ENCODE measurements around the gene MAPKBP1.

Gene MAPKBP1

DNA sequence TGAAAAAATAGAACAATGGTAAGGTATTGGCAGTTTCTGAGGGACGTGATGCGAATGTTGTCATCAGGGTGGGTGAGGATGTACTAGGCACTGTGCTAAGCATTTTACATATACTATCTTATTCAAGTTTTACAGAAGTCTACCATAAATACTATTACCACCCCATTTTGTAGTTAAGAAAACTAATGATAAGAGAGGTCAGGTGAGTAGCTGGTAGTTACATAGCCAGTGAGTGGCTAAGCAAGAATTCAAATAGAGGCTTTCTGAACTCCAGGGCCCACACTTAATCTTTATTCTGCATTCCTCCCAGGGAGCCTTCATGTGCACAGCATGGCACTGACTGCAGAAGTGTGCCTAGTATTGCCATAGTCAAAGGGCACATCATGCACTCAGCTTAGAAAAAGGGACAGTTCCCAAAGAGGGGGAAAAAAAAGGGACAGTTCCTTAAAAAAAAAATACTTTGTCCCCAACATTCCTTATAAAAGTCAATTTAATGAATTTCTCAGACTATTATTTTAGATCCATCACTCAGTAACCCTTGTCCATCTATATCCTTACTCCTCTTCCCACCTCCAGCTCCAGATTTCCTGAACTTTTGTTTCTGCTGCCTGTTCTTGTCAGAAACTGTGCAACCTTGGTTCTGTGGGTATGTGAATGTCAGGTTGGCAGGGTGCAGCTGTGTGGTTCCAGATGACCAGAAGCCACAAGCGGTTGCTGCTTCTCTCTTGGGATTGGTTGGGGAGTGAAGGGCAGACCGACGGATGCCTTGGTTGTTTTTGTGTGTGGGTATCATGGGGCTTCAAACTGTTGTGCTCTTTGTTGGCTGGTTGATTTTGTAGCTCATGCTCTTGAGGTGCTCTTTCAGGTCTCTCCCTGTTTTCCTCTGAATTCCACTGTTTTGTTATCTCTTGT is 8.3 kb downstream of the MAPKBP1 start:
- no peak for DNase-seq (ENCODE audit: low read depth, low spot score)

DNA sequence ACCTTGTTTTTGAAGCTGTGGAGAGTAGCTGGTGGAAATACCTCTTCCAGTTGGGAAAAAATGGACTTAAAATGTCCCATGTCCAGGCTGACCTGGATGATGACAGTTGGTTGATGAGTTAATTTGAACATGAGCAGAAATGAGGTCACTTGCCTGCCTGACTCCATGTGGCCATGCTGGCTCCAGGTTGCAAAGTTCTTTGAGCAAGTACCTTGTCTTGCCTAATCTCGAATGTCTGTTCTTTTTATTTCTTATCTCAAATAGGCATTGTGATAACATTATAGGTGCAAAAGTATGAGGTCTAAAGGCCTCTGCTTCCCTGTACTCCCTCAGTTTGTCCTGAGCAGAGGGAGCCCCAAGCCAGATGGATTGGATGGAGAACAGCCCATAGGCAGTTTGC is 9.0 kb downstream of the MAPKBP1 start:
- no peak for DNase-seq (ENCODE audit: low read depth, low spot score)

DNA sequence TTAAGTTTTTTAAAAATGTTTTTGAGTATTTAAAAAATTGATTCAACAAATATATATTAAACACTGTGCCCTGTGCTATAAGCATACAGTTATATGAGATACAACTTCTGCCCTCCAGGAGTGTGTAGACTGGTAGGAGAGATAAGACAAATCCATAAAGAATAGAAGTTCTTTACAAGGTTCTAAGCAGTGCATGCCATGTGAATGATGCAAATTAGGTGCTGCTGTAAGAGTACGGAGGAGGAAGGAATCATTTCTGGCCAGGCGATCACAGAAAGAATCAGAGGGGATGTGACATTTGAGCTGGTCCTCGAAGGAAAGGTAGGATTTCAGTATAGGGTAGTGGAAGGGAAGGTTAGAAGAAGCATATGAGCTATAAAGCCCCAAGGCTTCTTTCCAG is 14.0 kb downstream of the MAPKBP1 start:
- no peak for DNase-seq (ENCODE audit: low read depth, low spot score)

DNA sequence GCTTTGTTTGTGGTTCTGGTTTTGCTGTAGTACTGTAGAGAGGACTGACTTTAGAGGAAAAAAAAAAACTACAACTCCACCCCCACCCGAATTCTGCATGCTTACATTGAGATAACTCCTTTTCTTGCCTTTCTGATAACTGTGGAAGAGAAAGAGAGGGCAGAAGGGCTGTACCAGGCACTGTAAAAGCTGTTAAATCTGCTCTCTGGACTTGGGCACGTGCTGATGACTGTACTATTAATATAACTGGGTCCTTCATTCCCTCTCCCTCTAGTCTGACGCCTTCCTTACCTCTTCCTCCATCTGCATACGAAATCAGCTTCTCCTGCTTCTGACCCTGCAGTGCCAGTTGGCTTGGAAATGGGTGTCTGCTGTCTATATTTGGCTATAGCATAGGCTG is 15.0 kb downstream of the MAPKBP1 start:
- no peak for DNase-seq (ENCODE audit: low read depth, low spot score)

DNA sequence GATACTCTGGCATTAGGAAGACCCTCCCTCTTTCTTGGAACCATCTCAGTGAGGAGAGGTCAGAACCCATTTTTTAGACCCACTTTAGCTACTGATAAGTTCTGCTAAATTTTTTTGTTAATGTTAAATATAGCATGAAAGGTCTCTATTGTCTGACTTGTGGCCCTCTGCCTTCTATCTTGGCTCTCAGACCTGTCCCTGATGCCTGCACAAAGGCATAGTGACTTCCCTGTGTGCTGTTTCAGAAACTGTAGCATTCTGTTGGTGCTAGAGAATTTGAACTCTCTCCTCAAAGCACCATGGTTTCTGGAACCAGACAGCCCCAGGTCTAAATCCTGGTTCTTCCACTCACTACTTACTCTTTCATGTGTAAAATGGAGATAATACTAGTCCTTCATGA is 15.4 kb downstream of the MAPKBP1 start:
- DNase-seq (ENCODE audit: low read depth, low spot score) = no peak

DNA sequence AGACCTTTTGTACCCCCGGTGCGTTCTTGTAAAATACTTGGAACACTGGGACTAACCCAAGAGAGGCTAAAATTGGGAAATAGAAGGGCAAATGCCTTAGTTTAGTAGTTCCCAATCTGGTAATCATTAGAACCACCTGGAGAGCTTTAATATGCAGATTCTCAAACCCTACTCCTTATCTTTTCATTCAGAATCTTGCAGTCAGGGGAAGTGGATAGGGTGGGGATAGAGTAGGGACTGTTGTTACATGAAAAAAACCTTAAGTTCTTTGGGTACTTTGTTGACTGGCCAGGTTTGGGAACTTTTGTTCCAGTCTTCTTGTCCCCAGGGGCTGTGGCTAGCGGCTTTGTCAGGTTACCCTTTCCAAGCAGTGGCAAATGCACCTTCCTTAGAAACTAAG is 15.9 kb downstream of the MAPKBP1 start:
- DNase-seq (ENCODE audit: low read depth, low spot score) = no peak

DNA sequence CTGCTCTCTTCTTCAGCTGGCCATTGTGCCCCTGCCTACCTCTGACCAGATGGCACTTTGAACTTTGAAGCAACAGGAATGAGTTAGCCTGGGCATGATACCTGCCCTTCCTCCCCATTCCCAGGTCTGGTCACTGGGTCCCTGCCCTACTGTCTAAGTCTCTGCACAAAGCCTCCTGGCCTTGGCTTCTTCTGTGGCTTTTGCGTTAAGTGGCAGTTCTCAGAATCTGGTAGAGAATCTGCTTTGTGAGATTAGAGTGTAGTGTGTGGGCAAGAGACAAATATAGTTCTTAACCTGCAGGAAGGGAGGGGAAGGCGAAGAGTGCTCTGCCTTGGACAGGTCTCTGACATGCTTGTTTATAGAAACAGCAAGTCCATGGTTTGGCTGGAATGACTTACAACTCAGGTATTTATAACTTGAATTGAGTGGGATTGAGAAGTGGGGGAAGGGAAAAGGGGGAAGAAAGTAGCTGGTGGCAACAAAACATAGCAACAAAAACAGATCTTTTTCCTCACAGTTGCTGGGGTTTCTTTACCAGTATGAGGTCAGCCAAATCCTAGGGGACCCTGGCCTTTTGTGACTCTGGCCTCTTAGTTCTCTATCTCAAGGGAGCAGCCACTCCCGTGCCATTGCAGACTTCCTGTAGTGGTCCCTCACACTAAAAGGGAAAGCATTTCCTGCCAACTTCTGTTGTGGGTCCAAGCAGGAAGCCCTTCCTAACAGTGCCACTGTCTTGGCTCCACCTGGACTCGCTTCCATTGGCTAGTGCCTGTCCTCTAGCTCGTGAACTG is 16.7 kb downstream of the MAPKBP1 start:
- no peak for DNase-seq (ENCODE audit: low read depth, low spot score)

DNA sequence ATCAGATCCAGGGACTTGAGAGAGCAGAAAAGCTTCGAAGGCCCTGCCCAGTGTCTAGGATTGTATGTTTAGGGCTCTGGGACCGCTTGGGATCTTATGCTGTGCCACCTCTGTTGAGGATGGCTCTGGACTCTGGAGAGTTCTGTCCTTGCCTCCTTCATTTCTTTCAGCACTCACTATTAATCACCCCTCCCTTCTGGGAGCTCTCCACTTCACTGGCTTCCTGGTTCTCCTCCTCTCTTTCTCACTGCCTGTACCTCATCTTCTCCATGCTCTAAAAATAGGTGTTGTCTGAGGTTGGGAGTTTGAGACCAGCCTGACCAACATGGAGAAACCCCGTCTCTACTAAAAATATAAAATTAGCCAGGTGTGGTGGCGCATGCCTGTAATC is 17.3 kb downstream of the MAPKBP1 start:
- no peak for DNase-seq (ENCODE audit: low read depth, low spot score)

DNA sequence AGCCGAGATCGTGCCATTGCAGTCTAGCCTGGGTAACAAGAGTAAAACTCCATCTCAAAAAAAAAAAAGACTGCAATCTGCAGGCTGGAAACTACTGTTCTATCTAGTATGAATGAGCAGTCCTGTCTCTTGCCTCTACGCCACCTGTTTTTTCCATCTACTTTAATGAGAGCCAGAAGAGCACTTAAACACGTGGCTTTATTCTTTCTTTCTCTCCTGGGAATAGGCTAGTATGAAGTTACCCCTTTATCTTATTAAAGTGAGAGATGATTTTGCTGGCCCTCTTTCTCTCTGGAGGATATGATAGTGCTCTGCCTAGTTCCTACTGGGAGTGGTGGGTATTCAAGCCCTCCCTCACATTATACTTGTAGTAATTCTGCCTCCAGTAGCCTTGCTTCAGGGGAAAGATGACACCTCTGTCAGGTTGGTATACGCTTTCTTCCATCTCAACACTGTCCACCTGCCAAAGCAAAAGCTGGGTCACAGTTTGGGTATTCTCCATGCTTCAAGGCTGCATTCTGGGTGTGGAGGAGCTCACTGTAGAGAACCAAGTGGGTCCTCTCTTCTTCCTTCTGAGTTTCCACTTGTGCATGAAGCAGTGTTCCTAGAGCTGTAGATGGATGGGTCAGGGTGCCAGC is 17.8 kb downstream of the MAPKBP1 start:
- no peak for DNase-seq (ENCODE audit: low read depth, low spot score)

DNA sequence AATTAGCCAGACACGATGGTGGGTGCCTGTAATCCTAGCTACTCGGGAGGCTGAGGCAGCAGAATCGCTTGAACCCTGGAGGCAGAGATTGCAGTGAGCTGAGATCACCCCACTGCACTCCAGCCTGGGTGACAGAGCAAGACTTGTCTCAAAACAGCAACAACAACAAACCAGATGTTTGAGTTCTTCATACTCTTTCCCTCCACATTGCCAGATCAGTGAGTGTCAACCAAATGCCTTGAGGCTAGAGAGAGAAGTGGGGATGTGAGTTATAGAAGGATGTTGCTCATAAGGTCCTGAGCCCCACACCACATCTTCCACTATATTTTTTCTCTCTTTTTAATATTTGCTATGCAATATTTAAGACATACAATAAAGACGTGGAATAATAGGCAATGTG is 19.8 kb downstream of the MAPKBP1 start:
- DNase-seq (ENCODE audit: low read depth, low spot score) = no peak

DNA sequence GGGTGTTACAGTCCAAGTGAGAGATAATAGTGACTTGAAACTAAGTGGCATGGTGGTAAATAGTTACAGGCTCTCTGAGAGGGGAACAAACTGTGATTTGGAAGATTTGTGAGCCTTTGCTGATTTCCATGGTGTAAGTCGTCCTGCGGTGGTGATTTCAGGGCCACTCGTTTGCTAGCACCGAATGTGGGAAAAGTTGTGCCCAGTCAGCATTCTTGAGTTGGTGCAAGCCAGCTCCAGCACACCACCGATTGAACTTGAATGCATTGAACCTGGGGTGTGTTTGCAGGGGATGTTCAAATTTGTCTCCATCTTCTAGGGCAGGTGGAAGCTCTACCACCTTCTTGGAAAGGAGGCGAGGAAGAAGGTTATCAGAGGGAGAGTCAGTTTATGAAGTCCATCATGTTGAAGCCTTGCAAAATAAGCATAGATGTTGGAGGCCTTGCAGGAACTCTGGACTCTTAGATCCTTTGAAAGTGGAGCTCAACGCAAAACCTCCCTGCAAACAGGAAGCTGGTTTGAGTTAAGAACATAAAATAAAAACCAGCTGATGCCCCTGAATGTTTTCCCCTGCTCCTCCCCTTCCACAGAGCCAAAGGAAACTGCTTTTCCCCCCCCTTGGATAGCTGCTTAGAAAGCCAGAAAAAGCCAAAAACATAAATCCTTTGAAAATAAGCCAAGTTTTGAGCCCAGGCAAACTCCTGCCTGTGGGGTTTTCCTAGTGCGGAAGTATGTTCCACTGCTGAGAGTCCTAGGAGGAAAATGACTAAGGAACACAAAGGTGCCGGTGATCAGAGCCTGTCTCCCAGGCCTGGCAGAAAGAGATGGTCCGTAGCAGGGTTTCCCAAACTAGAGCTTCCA is 21.9 kb downstream of the MAPKBP1 start:
- no peak for DNase-seq (ENCODE audit: low read depth, low spot score)

DNA sequence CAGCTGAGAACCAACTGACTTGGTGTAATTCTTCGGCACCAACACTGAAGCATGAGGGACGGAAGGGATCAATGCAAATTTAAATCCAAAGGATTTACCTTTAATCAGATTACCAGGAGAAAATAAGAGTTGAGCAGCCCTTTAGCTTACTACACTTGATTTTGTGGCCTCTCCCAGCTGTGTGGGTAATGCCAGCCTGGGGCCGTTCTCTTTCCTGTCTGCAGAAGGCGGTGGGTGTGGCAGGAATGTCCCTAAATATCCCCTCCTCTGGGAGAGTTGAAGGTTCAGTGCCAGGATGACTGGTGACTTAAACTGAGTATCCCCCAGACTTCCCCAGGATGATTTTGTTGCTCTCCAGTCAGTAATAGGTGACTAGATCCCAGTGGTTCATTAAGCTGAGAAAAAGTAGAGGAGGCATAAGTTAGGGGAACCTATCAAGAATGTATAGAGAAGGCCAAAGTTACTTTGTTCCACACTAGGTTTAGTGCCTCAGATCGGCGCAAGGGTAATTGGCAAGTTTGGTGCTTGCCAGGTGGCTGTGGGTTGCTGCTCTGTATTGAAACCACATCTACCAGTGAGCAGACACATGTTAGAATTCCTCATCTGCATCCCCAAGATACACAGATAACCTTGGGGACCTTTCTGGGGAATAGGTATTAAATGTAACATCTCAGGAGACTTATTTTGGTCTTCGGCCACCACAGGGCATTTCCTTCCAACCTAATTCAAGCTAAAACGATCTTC is 23.1 kb downstream of the MAPKBP1 start:
- DNase-seq (ENCODE audit: low read depth, low spot score) = no peak

DNA sequence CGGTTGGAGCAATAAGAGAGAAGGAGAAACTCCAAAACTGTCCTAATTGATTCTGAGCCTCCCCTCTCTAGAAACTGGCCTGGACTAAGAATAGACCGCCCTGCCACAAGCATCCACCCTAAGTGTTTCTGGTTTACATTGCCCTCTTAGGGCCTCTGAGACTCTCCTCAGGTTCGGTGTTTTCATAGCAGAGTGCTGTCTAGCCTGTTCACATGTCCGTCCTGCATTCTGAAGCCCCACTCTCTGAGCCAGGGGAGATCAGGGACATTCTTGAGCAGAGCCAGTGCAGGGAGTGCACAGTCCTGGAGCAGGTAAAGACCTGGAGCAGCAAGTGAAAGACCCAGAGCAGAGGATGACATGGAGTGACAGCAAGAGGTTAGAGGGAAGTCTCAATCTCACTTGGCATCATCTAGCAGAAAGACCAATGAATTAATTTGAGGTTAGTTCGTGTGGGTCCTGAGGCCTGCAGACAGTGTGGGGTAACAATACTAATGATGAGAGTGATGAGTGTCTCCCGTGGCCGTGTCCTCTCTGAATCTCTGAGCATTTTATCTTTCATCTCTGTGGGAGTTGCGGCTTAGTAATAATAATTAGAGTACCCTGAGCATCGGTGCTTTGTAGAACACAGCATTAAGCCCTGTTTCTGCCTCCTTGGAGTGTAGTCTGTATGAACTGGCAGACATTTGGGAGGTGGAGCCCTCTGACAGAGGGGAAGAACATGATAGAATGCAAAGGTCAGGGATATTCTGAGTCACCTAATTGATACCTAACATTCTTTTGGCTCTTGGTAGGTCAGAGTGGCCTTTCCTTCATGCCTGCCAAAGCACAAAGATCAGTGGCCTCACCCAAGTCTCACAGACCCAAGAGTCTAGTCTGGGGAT is 24.6 kb downstream of the MAPKBP1 start:
- DNase-seq (ENCODE audit: low read depth, low spot score) = no peak

DNA sequence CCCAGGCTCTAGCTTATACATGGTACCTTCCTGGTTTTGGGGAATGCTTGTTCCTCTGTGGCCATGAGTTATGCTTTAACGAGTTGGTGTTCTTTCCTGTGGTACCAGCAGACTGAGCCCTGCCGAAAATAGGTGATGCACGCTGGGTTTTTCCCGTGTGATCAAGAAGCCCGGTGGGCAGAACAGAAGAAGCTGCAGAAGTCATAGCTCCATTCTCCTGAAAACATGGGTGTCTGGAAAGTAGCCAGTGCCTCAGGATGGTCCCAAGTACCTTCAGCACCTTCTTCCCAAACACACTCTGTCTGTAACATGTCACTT is 25.2 kb downstream of the MAPKBP1 start:
- DNase-seq (ENCODE audit: low read depth, low spot score) = no peak

DNA sequence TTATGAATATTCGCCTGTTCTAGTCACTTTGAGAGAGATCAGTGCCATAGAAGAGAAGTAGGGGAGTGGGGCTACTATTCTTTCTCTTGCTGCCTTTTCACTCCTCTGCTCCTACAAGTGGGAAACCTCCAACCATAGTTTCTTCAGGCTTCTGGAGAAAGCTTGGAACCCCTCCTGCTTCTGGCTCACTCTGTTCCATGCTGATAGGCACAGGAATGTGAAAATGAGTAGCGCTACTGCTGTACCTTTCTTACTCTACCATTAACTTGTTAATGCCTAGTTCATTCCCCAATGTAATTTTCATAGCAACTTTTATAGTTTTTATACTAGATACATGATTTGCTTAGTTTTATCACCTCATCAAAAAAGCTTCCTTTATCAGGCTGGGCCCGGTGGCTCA is 26.9 kb downstream of the MAPKBP1 start:
- DNase-seq (ENCODE audit: low read depth, low spot score) = no peak

DNA sequence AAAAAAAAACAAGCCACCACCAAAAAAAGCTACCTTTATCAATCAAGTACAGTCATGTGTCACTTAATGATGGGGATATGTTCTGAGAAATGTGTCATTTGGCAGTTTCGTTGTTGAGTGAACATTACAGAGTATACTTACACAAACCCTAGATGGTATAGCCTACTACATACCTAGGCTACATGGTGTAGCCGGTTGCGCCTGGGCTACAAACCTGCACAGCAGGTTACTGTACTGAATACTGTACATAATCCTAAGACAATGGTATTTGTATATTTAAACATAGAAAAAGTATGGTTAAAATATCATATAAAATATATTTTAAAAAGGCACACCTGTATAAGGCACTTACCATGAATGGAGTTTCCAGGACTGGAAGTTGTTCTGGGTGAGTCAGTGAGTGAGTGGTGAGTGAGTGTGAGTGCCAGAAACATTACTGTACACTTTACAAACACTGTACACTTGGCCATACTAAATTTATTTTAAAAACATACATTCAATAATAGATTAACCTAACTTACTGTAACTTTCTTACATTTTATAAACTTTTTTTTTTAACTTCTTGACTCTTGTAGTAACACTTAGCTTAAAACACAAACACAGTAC is 27.7 kb downstream of the MAPKBP1 start:
- DNase-seq (ENCODE audit: low read depth, low spot score) = no peak

DNA sequence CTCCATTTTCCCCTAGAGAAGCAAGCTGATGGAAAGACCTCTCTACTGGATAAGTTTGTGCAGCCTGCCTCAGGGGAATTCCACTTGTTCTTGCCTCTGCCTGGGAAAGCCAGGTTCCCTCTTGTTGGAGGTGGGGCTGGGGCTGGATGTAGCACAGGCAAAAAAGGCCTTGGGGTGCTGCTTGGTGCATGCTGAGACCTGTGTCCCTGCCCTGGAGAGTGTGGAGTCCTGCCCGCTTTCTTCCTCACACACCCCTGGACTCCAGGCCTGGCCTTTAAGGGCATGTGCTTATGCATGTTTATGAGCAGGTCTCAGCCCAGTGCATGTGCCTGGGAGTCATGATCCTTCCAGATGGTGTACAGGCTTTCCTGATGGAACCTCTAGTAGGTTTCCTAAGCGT is 30.1 kb downstream of the MAPKBP1 start:
- DNase-seq (ENCODE audit: low read depth, low spot score) = no peak

DNA sequence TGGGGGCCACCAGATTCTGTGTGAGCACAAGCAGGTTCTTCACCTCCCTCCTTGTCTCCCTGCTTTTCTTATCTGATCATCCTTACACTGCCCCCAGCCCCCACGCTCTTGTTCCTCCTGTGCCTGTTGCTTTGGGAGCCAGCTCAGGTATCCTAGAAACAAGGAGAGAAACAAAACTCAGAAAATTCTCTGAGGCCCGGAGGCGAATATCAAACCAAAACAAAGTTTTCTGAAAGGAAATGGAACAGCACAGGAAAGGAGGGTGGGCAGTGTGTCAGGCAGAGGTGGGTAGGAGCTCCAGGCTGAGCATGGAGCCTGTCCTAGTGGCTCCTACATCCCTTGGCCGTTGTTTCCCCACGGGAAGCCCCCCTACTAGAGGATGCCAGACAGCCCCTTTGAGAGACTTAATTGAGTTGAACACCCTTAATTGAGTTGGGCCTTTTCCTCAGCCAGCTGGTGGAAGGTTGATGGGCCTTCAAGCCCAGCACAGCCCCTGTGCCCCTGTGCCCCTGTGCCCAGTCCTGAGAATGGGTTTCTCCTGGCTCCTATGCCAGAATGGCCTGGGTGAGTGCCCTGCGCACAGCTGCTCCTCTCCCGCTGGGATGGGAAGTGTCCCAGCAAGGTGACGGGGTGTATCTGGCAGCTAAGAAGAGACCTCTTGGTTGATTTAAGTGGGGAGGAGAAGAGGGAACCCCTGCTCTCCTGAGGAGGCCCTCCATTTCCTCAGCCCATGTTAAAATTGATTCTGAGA is 30.8 kb downstream of the MAPKBP1 start:
- no peak for DNase-seq (ENCODE audit: low read depth, low spot score)

DNA sequence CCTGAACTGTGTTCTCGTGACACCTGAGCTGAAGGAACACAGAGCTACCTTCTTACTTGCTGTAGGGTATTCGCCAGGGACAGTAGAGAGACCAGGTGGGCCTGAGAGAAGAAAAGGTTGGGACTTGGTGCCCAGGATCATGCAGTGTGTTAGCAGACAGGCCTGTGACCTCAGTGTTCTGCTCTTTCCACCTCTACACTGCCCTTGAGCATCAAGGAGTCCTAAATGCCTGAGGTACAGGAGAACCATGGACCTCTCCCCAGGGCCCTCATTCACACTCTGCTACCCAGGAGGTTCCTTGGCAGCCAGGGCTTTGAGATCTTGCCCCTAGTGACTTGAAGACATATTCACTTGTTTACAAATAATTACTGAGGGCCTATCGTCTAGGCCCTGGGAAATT is 31.4 kb downstream of the MAPKBP1 start:
- no peak for DNase-seq (ENCODE audit: low read depth, low spot score)
